GM12878 (cell line): Measurements from ENCODE around the gene TAS2R60. TPM values are rescaled to one million over a fixed set of nuclear protein-coding genes. Genes with fewer than 3 reads are reported as not detected.

Experiments used
- ATAC-seq: fragments of 200-7000 bp; cut with Tn5 transposase; 3 replicates; pipeline ENCODE4 v1.9.1; 2020; ENCODE audit warnings: mild to moderate bottlenecking, moderate library complexity
- BruUV-seq: library from RNA; stranded (reverse); fragments of 400-500 nt; replicated peaks from 2 replicates; lab custom pipeline; 2021; lab: Mats Ljungman, UMichigan
- CTCF ChIA-PET: fragments of 300-600 bp; sonication (Branson Sonifier 250); formaldehyde crosslinking; extraction: SDS; loops from one replicate; lab custom pipeline; 2021; ENCODE audit warnings: inconsistent platforms; lab: Yijun Ruan, JAX
- POLR2A ChIA-PET: fragments of 350-600 bp; formaldehyde crosslinking; extraction: SDS; loops from one replicate; lab custom pipeline; 2021; ENCODE audit warnings: inconsistent platforms; lab: Charles Lee
- RAD21 ChIA-PET: fragments of 300-600 bp; sonication (Branson Sonifier 250); formaldehyde crosslinking; loops from one replicate; lab custom pipeline; 2023; ENCODE audit warnings: antibody characterized with exemption; ENCODE audit not compliant: unreplicated experiment; lab: Charles Lee
- SMC1A ChIA-PET: fragments of 300-600 bp; sonication (Branson Sonifier 250); formaldehyde crosslinking; loops from one replicate; lab custom pipeline; 2023; ENCODE audit not compliant: unreplicated experiment, uncharacterized antibody; lab: Charles Lee
- DNase-seq: peaks from one replicate; pipeline ENCODE4 v3.0.0-alpha.2; 2011; ENCODE audit warnings: low read depth, low spot score
- FAIRE-seq: peaks from 3 replicates; lab custom pipeline; 2011; peaks lifted over from hg19 to GRCh38; lab: Jason Lieb, UNC
- H2AFZ ChIP-seq: 2 replicates; pipeline ENCODE4 v1.6.0; 2011; ENCODE audit warnings: low read depth, low read length, control low read depth; ENCODE audit not compliant: control insufficient read depth
- H3K27ac ChIP-seq: 2 replicates; pipeline ENCODE4 v1.5.1; 2011; ENCODE audit warnings: control low read depth; ENCODE audit not compliant: control insufficient read depth, insufficient read depth
- H3K27me3 ChIP-seq, 2 experiments: replicated peaks in 1 of 2; 2 replicates each; pipeline versions ENCODE4 v1.6.0 to v1.6.1; 2011; ENCODE audit warnings: low read length in 1 of 2; ENCODE audit not compliant: control insufficient read depth in 2 of 2, insufficient read depth in 2 of 2
- H3K36me3 ChIP-seq, 2 experiments: 2 replicates each; pipeline ENCODE4 v1.5.1; 2011; ENCODE audit warnings: low read length in 1 of 2; ENCODE audit not compliant: control insufficient read depth in 2 of 2, insufficient read depth in 2 of 2
- H3K4me1 ChIP-seq: 2 replicates; pipeline ENCODE4 v1.6.1; 2011; ENCODE audit warnings: mild to moderate bottlenecking, low read length, moderate library complexity, mixed read lengths; ENCODE audit not compliant: control insufficient read depth, insufficient read depth
- H3K4me2 ChIP-seq: 2 replicates; pipeline ENCODE4 v1.6.0; 2011; ENCODE audit warnings: control low read depth; ENCODE audit not compliant: control insufficient read depth, insufficient read depth
- H3K4me3 ChIP-seq: fragments of 200-600 bp; sonication (generic); 2 replicates; pipeline ENCODE4 v1.5.1; 2016
- H3K79me2 ChIP-seq: 2 replicates; pipeline ENCODE4 v1.6.0; 2011; ENCODE audit warnings: low read length; ENCODE audit not compliant: control insufficient read depth, insufficient read depth
- H3K9ac ChIP-seq: 2 replicates; pipeline ENCODE4 v1.8.0; 2011; ENCODE audit warnings: low read length, control low read depth, mixed read lengths; ENCODE audit not compliant: control insufficient read depth, insufficient read depth
- H3K9me3 ChIP-seq: replicated peaks from 3 replicates; pipeline ENCODE4 v1.5.1; 2011; ENCODE audit warnings: mild to moderate bottlenecking, low read length; ENCODE audit not compliant: control insufficient read depth, insufficient read depth
- H4K20me1 ChIP-seq: 2 replicates; pipeline ENCODE4 v1.6.0; 2011; ENCODE audit not compliant: control insufficient read depth, insufficient read depth
- BHLHE40 ChIP-seq, 2 experiments: fragments of 450-650 bp in 1 of 2; IDR thresholded peaks; 2 replicates each; pipeline ENCODE4 v1.6.1; 2011 to 2017; ENCODE audit warnings: low read depth in 2 of 2, borderline replicate concordance in 1 of 2, improper control_type of control experiment in 1 of 2, low read length in 1 of 2, mild to moderate bottlenecking in 1 of 2
- EZH2 ChIP-seq: IDR thresholded peaks from 2 replicates; pipeline ENCODE4 v1.6.1; 2012; ENCODE audit warnings: low read depth, mild to moderate bottlenecking, control low read depth, inconsistent platforms, low read length, borderline replicate concordance; ENCODE audit not compliant: control insufficient read depth
- HDAC6 ChIP-seq: fragments of 200-600 bp; sonication (generic); IDR thresholded peaks from one replicate; pipeline ENCODE4 v1.8.0; 2017; ENCODE audit warnings: antibody characterized with exemption; ENCODE audit not compliant: unreplicated experiment
- PAX8 ChIP-seq: fragments of 450-650 bp; IDR thresholded peaks from 2 replicates; pipeline ENCODE4 v1.6.1; 2017; ENCODE audit warnings: mild to moderate bottlenecking, moderate library complexity
- TCF12 ChIP-seq: IDR thresholded peaks from 2 replicates; pipeline ENCODE4 v1.6.1; 2011; ENCODE audit warnings: low read depth, mild to moderate bottlenecking, low read length
- WGBS: methylation state at CpG from one replicate; pipeline ENCODE4 v1.1.6; 2016; ENCODE audit warnings: low lambda C conversion rate; ENCODE audit not compliant: insufficient replicate concordance, insufficient coverage; ENCODE audit errors: missing lambda C conversion rate; 5-methylcytosine and 5-hydroxymethylcytosine counted together
- in situ Hi-C: fragments of 300-500 bp; cut with MboI; formaldehyde crosslinking; loops from 9 replicates; pipeline ENCODE4 v1.14.3; 2018; ENCODE audit warnings: mixed read lengths
- intact Hi-C: fragments of 100-400 bp; cut with micrococcal nuclease; formaldehyde crosslinking; loops from one replicate; pipeline ENCODE4 v1.14.2; 2022; ENCODE audit not compliant: unreplicated experiment
- polyA plus RNA-seq, 11 experiments: library from polyadenylated mRNA; depleted of rRNA in 4 of 11; unstranded in 6 of 11; stranded (reverse) in 5 of 11; fragments of >200 nt; fragmentation: Nextera tagmentation in 4 of 11; fragmentation: Illumina TruSeq in 1 of 11; extraction: Ambion mirVana in 4 of 11; extraction: Trizol in 1 of 11; gene quantifications; 1 replicate in 1 of 11; 2 replicates in 10 of 11; pipeline versions ENCODE4 v1.2.1 to v1.2.3, GENCODE V29; 2011 to 2016; ENCODE audit warnings: inconsistent platforms in 2 of 11, missing spikeins in 2 of 11, low read depth in 1 of 11
- total RNA-seq, 4 experiments: library from RNA; depleted of rRNA in 3 of 4; stranded (reverse); fragments of >200 nt in 3 of 4; fragmentation: Illumina TruSeq in 1 of 4; extraction: Trizol in 1 of 4; gene quantifications; 2 replicates each; pipeline versions ENCODE4 v1.2.1 to v1.2.3, GENCODE V29; 2013 to 2021
- TF ChIP-seq, protein P1 (sequence below), 3 experiments: IDR thresholded peaks in 2 of 3; conservative IDR thresholded peaks in 1 of 3; 2 replicates each; pipeline ENCODE4 v1.5.1; 2011; ENCODE audit warnings: low read depth in 3 of 3, low read length in 3 of 3, mild to moderate bottlenecking in 3 of 3, control low read depth in 2 of 3, moderate library complexity in 2 of 3, inconsistent platforms in 1 of 3, mixed read lengths in 1 of 3; ENCODE audit not compliant: control insufficient read depth in 2 of 3, insufficient read depth in 1 of 3; ENCODE audit errors: extremely low read depth in 1 of 3
- TF ChIP-seq, protein P2 (sequence below): IDR thresholded peaks from 2 replicates; pipeline ENCODE4 v1.6.1; 2011; ENCODE audit warnings: mild to moderate bottlenecking, low read depth, low read length, moderate library complexity; ENCODE audit not compliant: insufficient replicate concordance
- TF ChIP-seq, protein P3 (sequence below): IDR thresholded peaks from 2 replicates; pipeline ENCODE4 v1.6.1; 2011; ENCODE audit warnings: borderline replicate concordance, low read depth, mild to moderate bottlenecking, moderate library complexity, low read length; ENCODE audit not compliant: insufficient read depth, poor library complexity, severe bottlenecking
- TF ChIP-seq, protein P4 (sequence below): fragments of 450-650 bp; IDR thresholded peaks from 2 replicates; pipeline ENCODE4 v1.6.1; 2016; ENCODE audit warnings: mild to moderate bottlenecking, moderate library complexity, borderline replicate concordance

The TAS2R60 gene
- total and polyA plus RNA-seq, 10 of the 15 experiments (the other 5 are each of a cell fraction or from before 2014, with no cell fraction given), result not detected

DNA sequence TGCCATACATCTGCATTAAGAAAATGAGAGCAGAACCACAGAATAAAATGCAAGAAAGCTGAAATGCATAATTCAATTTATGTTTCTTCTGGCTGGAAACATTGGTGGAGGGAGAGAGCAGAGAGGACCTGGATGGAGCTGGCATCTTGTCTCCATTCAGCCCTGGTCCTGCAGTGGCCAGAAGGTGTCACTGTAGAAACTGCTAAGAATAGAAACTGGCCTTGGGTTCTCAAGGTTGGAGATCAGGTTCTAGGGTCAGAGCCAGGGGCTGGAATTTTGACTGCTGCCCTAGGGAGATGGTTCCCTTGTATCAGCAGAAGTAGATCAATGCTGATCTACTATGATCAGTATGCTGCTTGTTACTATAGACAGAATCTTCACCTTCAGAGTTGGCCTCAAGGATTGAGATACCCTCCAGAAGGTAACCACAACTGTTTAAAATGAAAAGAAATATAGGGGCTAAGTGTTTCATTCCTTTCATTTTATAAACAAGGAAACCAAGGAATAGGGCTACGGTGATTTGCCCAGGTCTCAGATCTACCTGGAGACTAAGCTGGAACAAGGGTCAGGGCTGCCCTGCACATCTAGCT lies 47.6 kb downstream of the TAS2R60 start (continued):
- TF ChIP-seq, protein P1, sequence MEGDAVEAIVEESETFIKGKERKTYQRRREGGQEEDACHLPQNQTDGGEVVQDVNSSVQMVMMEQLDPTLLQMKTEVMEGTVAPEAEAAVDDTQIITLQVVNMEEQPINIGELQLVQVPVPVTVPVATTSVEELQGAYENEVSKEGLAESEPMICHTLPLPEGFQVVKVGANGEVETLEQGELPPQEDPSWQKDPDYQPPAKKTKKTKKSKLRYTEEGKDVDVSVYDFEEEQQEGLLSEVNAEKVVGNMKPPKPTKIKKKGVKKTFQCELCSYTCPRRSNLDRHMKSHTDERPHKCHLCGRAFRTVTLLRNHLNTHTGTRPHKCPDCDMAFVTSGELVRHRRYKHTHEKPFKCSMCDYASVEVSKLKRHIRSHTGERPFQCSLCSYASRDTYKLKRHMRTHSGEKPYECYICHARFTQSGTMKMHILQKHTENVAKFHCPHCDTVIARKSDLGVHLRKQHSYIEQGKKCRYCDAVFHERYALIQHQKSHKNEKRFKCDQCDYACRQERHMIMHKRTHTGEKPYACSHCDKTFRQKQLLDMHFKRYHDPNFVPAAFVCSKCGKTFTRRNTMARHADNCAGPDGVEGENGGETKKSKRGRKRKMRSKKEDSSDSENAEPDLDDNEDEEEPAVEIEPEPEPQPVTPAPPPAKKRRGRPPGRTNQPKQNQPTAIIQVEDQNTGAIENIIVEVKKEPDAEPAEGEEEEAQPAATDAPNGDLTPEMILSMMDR (IDR thresholded peaks at IDR 0.05 in 2 of 3, conservative IDR thresholded peaks at IDR 0.05 in 1 of 3; ENCODE audit: control insufficient read depth in 2 of 3, extremely low read depth in 1 of 3, insufficient read depth in 1 of 3, low read depth in 3 of 3, low read length in 3 of 3), result peak; percentile 42 to 52 (median 45); a peak in 5 of 6 replicates
- TF ChIP-seq PAX8, result no peak

DNA sequence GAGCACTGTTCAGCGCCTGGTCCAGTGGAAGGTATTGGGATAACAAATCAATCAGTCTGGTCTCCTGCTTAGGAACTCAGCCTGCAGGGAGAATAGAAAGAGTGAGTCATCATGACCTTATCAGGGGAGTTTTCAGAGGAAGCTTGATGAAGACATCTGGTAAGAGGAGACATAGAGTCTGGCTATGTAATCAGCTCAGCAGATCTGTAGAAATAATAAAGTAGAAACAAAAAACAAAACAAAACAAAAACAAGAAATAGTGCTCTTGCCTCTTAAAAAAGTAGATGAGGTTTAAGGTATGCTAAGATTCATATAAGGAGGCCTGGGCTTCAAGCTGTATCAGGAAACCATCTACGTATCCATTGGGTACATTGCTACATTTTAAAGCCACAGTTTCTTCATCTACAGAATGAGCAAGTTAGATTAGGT lies 48.8 kb downstream of the TAS2R60 start:
- H3K36me3 ChIP-seq, result no peaks in the 10 kb centered on the region
- ATAC-seq, result no peak
- H3K9me3 ChIP-seq, result no peaks in the 10 kb centered on the region
- no TSS peak for BruUV-seq
- in situ Hi-C loops, result no loop called here
- H3K27ac ChIP-seq, result no peak overlapping the region
- no peaks in the 10 kb centered on the region for H4K20me1 ChIP-seq
- WGBS, result 25% methylated on average over 2 of the region's 2 CpGs
- H3K79me2 ChIP-seq, result no peaks in the 10 kb centered on the region
- intact Hi-C loops, result no loop called here
- ChIA-PET SMC1A (interaction anchor here (1.0 to 1.9 kb wide), 2 partner anchors 9 to 636 kb away, joined by 3 to 6 read pairs; no protein-coding TSS in a partner anchor), RAD21 (interaction anchor here (0.8 to 1.9 kb wide), 2 partner anchors 241 to 252 kb away, joined by 3 to 6 read pairs; no protein-coding TSS in a partner anchor), CTCF (interaction anchor here (2.9 kb wide), 1 partner anchor 636 kb away, joined by 12 read pairs; no protein-coding TSS in a partner anchor), POLR2A (no interaction called here)
- no peaks in the 10 kb centered on the region for H3K4me1 ChIP-seq
- no peak overlapping the region for H3K4me2 ChIP-seq
- no peak for FAIRE-seq
- no peak overlapping the region for H3K4me3 ChIP-seq
- TF ChIP-seq, protein P2, sequence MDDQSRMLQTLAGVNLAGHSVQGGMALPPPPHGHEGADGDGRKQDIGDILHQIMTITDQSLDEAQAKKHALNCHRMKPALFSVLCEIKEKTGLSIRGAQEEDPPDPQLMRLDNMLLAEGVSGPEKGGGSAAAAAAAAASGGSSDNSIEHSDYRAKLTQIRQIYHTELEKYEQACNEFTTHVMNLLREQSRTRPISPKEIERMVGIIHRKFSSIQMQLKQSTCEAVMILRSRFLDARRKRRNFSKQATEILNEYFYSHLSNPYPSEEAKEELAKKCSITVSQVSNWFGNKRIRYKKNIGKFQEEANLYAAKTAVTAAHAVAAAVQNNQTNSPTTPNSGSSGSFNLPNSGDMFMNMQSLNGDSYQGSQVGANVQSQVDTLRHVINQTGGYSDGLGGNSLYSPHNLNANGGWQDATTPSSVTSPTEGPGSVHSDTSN, result no peak
- no peak for TF ChIP-seq TCF12
- TF ChIP-seq EZH2, result no peak
- no peak for TF ChIP-seq HDAC6
- no peak for TF ChIP-seq BHLHE40 (IDR thresholded peaks at IDR 0.05; ENCODE audit: borderline replicate concordance in 1 of 2, low read depth in 2 of 2, low read length in 1 of 2)
- TF ChIP-seq, protein P3, sequence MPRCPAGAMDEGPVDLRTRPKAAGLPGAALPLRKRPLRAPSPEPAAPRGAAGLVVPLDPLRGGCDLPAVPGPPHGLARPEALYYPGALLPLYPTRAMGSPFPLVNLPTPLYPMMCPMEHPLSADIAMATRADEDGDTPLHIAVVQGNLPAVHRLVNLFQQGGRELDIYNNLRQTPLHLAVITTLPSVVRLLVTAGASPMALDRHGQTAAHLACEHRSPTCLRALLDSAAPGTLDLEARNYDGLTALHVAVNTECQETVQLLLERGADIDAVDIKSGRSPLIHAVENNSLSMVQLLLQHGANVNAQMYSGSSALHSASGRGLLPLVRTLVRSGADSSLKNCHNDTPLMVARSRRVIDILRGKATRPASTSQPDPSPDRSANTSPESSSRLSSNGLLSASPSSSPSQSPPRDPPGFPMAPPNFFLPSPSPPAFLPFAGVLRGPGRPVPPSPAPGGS, result no peak
- TF ChIP-seq, protein P4, sequence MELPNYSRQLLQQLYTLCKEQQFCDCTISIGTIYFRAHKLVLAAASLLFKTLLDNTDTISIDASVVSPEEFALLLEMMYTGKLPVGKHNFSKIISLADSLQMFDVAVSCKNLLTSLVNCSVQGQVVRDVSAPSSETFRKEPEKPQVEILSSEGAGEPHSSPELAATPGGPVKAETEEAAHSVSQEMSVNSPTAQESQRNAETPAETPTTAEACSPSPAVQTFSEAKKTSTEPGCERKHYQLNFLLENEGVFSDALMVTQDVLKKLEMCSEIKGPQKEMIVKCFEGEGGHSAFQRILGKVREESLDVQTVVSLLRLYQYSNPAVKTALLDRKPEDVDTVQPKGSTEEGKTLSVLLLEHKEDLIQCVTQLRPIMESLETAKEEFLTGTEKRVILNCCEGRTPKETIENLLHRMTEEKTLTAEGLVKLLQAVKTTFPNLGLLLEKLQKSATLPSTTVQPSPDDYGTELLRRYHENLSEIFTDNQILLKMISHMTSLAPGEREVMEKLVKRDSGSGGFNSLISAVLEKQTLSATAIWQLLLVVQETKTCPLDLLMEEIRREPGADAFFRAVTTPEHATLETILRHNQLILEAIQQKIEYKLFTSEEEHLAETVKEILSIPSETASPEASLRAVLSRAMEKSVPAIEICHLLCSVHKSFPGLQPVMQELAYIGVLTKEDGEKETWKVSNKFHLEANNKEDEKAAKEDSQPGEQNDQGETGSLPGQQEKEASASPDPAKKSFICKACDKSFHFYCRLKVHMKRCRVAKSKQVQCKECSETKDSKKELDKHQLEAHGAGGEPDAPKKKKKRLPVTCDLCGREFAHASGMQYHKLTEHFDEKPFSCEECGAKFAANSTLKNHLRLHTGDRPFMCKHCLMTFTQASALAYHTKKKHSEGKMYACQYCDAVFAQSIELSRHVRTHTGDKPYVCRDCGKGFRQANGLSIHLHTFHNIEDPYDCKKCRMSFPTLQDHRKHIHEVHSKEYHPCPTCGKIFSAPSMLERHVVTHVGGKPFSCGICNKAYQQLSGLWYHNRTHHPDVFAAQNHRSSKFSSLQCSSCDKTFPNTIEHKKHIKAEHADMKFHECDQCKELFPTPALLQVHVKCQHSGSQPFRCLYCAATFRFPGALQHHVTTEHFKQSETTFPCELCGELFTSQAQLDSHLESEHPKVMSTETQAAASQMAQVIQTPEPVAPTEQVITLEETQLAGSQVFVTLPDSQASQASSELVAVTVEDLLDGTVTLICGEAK, result no peak
- H3K27me3 ChIP-seq, result no peaks in the 10 kb centered on the region; a peak in 1 of 4 replicates
- no peak for DNase-seq
- H3K9ac ChIP-seq, result no peak overlapping the region
- no peak overlapping the region for H2AFZ ChIP-seq
